B cell (primary cell): ENCODE data around the gene CCDC183. TPM values are rescaled to one million over a fixed set of nuclear protein-coding genes. Genes with fewer than 3 reads are reported as not detected.

Experiments used
- ATAC-seq: fragments of 200-7000 bp; cut with Tn5 transposase; one replicate; pipeline ENCODE4 v1.10.0; 2021; ENCODE audit warnings: low read depth, mild to moderate bottlenecking, moderate number of reproducible peaks, moderate library complexity
- CTCF ChIA-PET: fragments of 350-600 bp; sonication (Branson Sonifier 250); formaldehyde crosslinking; loops from one replicate; lab custom pipeline; 2021; ENCODE audit warnings: antibody characterized with exemption, inconsistent platforms; lab: Charles Lee
- POLR2A ChIA-PET: fragments of 350-600 bp; sonication (Branson Sonifier 250); formaldehyde crosslinking; loops from one replicate; lab custom pipeline; 2021; ENCODE audit warnings: antibody characterized with exemption; lab: Charles Lee
- DNase-seq: peaks from one replicate; pipeline ENCODE4 v3.0.0; 2013
- H2AFZ ChIP-seq: 2 replicates; pipeline ENCODE4 v1.6.1; 2012; ENCODE audit warnings: mild to moderate bottlenecking, low read depth, low read length; ENCODE audit not compliant: insufficient read depth, poor library complexity, severe bottlenecking
- H3K27ac ChIP-seq, 2 donors: 1 replicate in 1 of 2; 2 replicates in 1 of 2; pipeline ENCODE4 v1.5.1; 2012 to 2013; ENCODE audit warnings: low read length in 2 of 2, mild to moderate bottlenecking in 2 of 2, moderate library complexity in 1 of 2
- H3K27me3 ChIP-seq, 4 experiments: fragments of 200-600 bp in 1 of 4; sonication (generic) in 1 of 4; replicated peaks in 1 of 4; 1 replicate in 2 of 4; 2 replicates in 2 of 4; pipeline versions ENCODE4 v1.6.1 to v1.7.0; 2013 to 2016; ENCODE audit warnings: low read length in 3 of 4, mild to moderate bottlenecking in 2 of 4, mixed read lengths in 1 of 4, moderate library complexity in 1 of 4; ENCODE audit not compliant: insufficient read depth in 4 of 4, control insufficient read depth in 3 of 4; ENCODE audit errors: control extremely low read depth in 1 of 4
- H3K36me3 ChIP-seq, 2 experiments: replicated peaks in 1 of 2; 1 replicate in 1 of 2; 2 replicates in 1 of 2; pipeline versions ENCODE4 v1.6.1 to v1.7.1; 2013; ENCODE audit warnings: low read length in 1 of 2; ENCODE audit not compliant: insufficient read depth in 2 of 2, control insufficient read depth in 1 of 2; ENCODE audit errors: control extremely low read depth in 1 of 2, extremely low read depth in 1 of 2
- H3K4me1 ChIP-seq, 2 donors: fragments of 200-600 bp in 1 of 2; sonication (generic) in 1 of 2; 1 replicate in 1 of 2; 2 replicates in 1 of 2; pipeline versions ENCODE4 v1.5.1 to v1.6.1; 2013 to 2017; ENCODE audit warnings: low read length in 2 of 2; ENCODE audit not compliant: control insufficient read depth in 2 of 2, insufficient read depth in 2 of 2
- H3K4me2 ChIP-seq: replicated peaks from 2 replicates; pipeline ENCODE3; 2012; ENCODE audit warnings: mild to moderate bottlenecking, low read depth, low read length; ENCODE audit not compliant: poor library complexity, severe bottlenecking
- H3K4me3 ChIP-seq, 5 experiments: fragments of 200-600 bp in 1 of 5; sonication (generic) in 1 of 5; 1 replicate in 3 of 5; 2 replicates in 2 of 5; pipeline versions ENCODE4 v1.5.1 to v1.7.0; 2011 to 2016; ENCODE audit warnings: low read length in 4 of 5, mild to moderate bottlenecking in 4 of 5, low read depth in 2 of 5, control low read depth in 1 of 5, moderate library complexity in 1 of 5; ENCODE audit not compliant: insufficient read depth in 1 of 5; ENCODE audit errors: control extremely low read depth in 1 of 5, extremely low read depth in 1 of 5
- H3K79me2 ChIP-seq: fragments of 200-600 bp; sonication (generic); one replicate; pipeline ENCODE4 v1.6.0; 2016; ENCODE audit warnings: low read length; ENCODE audit not compliant: control insufficient read depth, insufficient read depth
- H3K9ac ChIP-seq: fragments of 200-600 bp; sonication (generic); 2 replicates; pipeline ENCODE4 v1.6.1; 2017; ENCODE audit warnings: mild to moderate bottlenecking, low read length, moderate library complexity
- H3K9me3 ChIP-seq, 3 donors: one replicate each; pipeline versions ENCODE4 v1.6.1 to v1.7.1; 2013; ENCODE audit warnings: low read length in 2 of 3; ENCODE audit not compliant: control insufficient read depth in 2 of 3, insufficient read depth in 1 of 3; ENCODE audit errors: control extremely low read depth in 1 of 3
- H4K20me1 ChIP-seq: 2 replicates; pipeline ENCODE4 v1.6.0; 2012; ENCODE audit warnings: mild to moderate bottlenecking, low read length; ENCODE audit not compliant: insufficient read depth, control insufficient read depth, poor library complexity, severe bottlenecking
- H3K27ac Mint-ChIP-seq: one replicate; pipeline ENCODE4 v1.8.0; 2021; ENCODE audit warnings: mixed read lengths
- H3K27me3 Mint-ChIP-seq: one replicate; pipeline ENCODE4 v1.8.0; 2021; ENCODE audit warnings: mixed read lengths
- H3K4me1 Mint-ChIP-seq: one replicate; pipeline ENCODE4 v1.8.0; 2021; ENCODE audit warnings: mixed read lengths
- H3K4me3 Mint-ChIP-seq: one replicate; pipeline ENCODE4 v1.8.0; 2021; ENCODE audit warnings: mixed read lengths
- H3K9me3 Mint-ChIP-seq: one replicate; pipeline ENCODE4 v1.8.0; 2022; ENCODE audit warnings: mixed read lengths; ENCODE audit not compliant: insufficient read depth
- CTCF ChIP-seq: fragments of 200-600 bp; IDR thresholded peaks from one replicate; pipeline ENCODE4 v1.8.0; 2022; ENCODE audit warnings: antibody characterized with exemption, mild to moderate bottlenecking
- EZH2 ChIP-seq: IDR thresholded peaks from 2 replicates; pipeline ENCODE4 v1.6.1; 2012; ENCODE audit warnings: borderline replicate concordance, low read depth, mild to moderate bottlenecking, moderate library complexity, low read length; ENCODE audit not compliant: insufficient read depth, poor library complexity, severe bottlenecking
- WGBS: methylation state at CpG from one replicate; pipeline ENCODE4 v1.1.5; 2013; ENCODE audit warnings: missing lambda C conversion rate; ENCODE audit not compliant: insufficient coverage; 5-methylcytosine and 5-hydroxymethylcytosine counted together
- intact Hi-C: fragments of 100-400 bp; cut with micrococcal nuclease; formaldehyde crosslinking; loops from one replicate; pipeline ENCODE4 v1.10.0; 2022
- polyA plus RNA-seq: library from polyadenylated mRNA; depleted of rRNA; stranded (reverse); fragments of >200 nt; gene quantifications from 2 replicates; pipeline ENCODE4 v1.2.3, GENCODE V29; 2012
- total RNA-seq, 2 donors: library from RNA; stranded (reverse); fragments of 120-200 nt in 1 of 2; gene quantifications; 1 replicate in 1 of 2; 2 replicates in 1 of 2; pipeline versions ENCODE4 v1.2.3 to v1.2.4, GENCODE V29; 2013 to 2022

Gene CCDC183
- total and polyA plus RNA-seq, 2 donors (not counting 1 experiment from before 2014, with no cell fraction given), result 1.8 to 4.9 TPM

GRCh38 chr9:136814725-136815421, 18.7 kb downstream of the CCDC183 start:
- Mint-ChIP-seq H3K4me3 (no peak overlapping the region), H3K9me3 (no peaks in the 10 kb centered on the region), H3K27me3 (no peaks in the 10 kb centered on the region), H3K4me1 (peaks cover 23% of the 10 kb centered on the region), H3K27ac (no peak overlapping the region)
- Histone ChIP-seq H4K20me1 (peaks cover 45% of the 10 kb centered on the region), H3K27ac (no peak overlapping the region), H3K27me3 (no peaks in the 10 kb centered on the region), H3K4me2 (no peak overlapping the region), H3K36me3 (peaks cover 0 to 20% of the 10 kb centered on the region in 2 experiments), H3K79me2 (peaks cover 69% of the 10 kb centered on the region), H3K4me1 (peaks cover 9% of the 10 kb centered on the region in 2 donors), H3K9me3 (no peaks in the 10 kb centered on the region), H3K4me3 (no peak overlapping the region), H2AFZ (no peak overlapping the region), H3K9ac (no peak overlapping the region)
- no peak for ATAC-seq
- WGBS, result 98% methylated on average over 11 of the region's 13 CpGs
- no peak for DNase-seq
- ChIA-PET CTCF (interaction anchor here (0.9 to 1.5 kb wide), 4 partner anchors 17 to 253 kb away, joined by 3 read pairs; partner anchors contain the start of gene AJM1), POLR2A (no interaction called here)
- intact Hi-C loops, result no loop called here
- TF ChIP-seq CTCF (no peak), EZH2 (no peak)

GRCh38 chr9:136815422-136815782, 19.3 kb downstream of the CCDC183 start:
- Mint-ChIP-seq H3K4me3 (no peak overlapping the region), H3K9me3 (no peaks in the 10 kb centered on the region), H3K27ac (no peak overlapping the region), H3K27me3 (no peaks in the 10 kb centered on the region), H3K4me1 (peaks cover 20% of the 10 kb centered on the region)
- H2AFZ ChIP-seq, result no peak overlapping the region
- no peaks in the 10 kb centered on the region for H3K27me3 ChIP-seq
- no peak overlapping the region for H3K9ac ChIP-seq
- H4K20me1 ChIP-seq, result peaks cover 43% of the 10 kb centered on the region
- H3K4me3 ChIP-seq, result no peak overlapping the region
- no peak for DNase-seq
- no peaks in the 10 kb centered on the region for H3K9me3 ChIP-seq
- H3K27ac ChIP-seq, result no peak overlapping the region
- H3K79me2 ChIP-seq, result peaks cover 67% of the 10 kb centered on the region
- POLR2A ChIA-PET, result no interaction called here
- CTCF ChIA-PET, result interaction anchor here (0.9 to 1.5 kb wide), 5 partner anchors 17 to 253 kb away, joined by 3 to 4 read pairs (median 3); partner anchors contain the start of gene AJM1
- intact Hi-C loops, result no loop called here
- WGBS, result 50% methylated on average over 1 of the region's 1 CpG
- no peak for ATAC-seq
- no peak overlapping the region for H3K4me2 ChIP-seq
- TF ChIP-seq EZH2 (no peak), CTCF (no peak)
- H3K36me3 ChIP-seq, result peaks cover 0 to 18% of the 10 kb centered on the region in 2 experiments
- H3K4me1 ChIP-seq, result peaks cover 9% of the 10 kb centered on the region in 2 donors
